K562 (cell line): ENCODE data around the gene GLB1L2.

Source experiments
- GATAD2B ChIP-seq: fragments of 450-650 bp; IDR thresholded peaks from 2 replicates; pipeline ENCODE4 v1.6.1; 2017; ENCODE audit warnings: mild to moderate bottlenecking, borderline replicate concordance
- SP2 ChIP-seq: IDR thresholded peaks from 2 replicates; pipeline ENCODE4 v1.6.1; 2011; ENCODE audit warnings: mild to moderate bottlenecking, low read depth, low read length, moderate library complexity; ENCODE audit not compliant: poor library complexity, severe bottlenecking; ENCODE audit errors: extremely low read depth
- ZNF263 ChIP-seq: sonication (generic); formaldehyde crosslinking; IDR thresholded peaks from 2 replicates; pipeline ENCODE4 v1.8.0; 2022; ENCODE audit warnings: mild to moderate bottlenecking, missing genetic modification reagents, borderline replicate concordance

DNA sequence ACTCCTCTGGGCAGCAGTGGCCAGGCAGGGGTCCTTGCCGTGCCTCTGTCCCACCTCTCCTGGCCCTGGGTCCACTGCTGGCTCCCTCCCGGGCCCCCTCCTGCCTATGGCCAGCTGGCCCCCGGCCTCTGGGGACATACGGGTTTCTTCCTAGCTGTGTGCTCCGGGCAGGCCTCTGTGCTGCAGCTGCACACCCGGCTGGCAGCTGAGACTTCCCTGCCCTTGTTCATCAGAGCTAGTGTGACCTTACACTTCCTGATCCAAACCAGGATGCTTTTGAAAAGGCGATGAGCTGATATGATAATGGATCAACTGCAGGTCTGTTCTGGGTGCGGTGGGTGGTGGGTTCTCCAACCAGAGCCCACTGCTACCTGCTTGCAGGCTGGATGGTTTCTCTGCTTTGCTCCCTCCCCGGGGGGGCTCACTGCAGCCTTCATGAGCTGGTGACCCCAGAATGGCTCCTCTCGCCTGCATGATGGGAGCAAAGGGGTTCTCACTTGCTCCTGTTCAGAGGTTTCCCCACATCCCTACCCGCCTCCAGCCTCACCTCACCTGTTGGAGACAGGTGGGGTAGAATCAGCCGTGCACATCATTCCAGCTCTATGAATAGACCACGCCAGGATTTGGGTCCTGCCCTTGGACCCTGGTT lies 67.0 kb downstream of the GLB1L2 start:
- TF ChIP-seq ZNF263 (no peak), GATAD2B (no peak), SP2 (no peak)
